ENCODE data around the gene PIK3CD.

DNA sequence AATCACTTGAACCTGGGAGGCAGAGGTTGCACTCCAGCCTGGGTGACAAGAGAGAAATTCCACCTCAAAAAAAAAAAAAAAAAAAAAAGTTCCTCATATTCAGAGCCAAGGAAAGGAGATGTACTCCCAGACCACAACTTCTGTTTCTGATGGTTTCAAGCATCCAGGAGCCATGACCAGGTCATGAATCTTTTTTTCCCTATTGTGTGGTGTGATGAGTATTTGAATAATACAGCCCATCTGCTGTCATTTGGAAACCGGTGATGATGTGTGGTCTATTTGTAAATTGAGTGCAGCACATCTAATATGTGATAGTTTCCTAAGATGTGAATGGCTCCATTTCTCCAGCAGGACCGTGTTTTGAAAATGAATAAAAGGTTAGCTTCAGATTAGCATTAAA lies 18.6 kb downstream of the PIK3CD start:
- TF ChIP-seq CTCF (IDR thresholded peaks at IDR 0.05) (no peak), POLR2A (IDR thresholded peaks at IDR 0.05) (no peak)
